HG02970 (cell line): Measurements from ENCODE around the gene IL5.

Experiments used
- ATAC-seq: cut with Tn5 transposase; IDR thresholded peaks from one replicate; pipeline ENCODE4 v1.9.1; 2021; ENCODE audit warnings: mild to moderate bottlenecking, moderate library complexity, moderate number of reproducible peaks; ENCODE audit not compliant: unreplicated experiment, low FRiP score

IL5 gene

GRCh38 chr5:132499440-132500243, 43.7 kb downstream of the IL5 start:
- ATAC-seq: no peak

GRCh38 chr5:132498686-132499271, 44.5 kb downstream of the IL5 start:
- ATAC-seq: no peak

- ATAC-seq: no peak
Observed at GRCh38 chr5:132498152-132498551, 45.2 kb downstream of the IL5 start.

GRCh38 chr5:132497488-132497997, 45.8 kb downstream of the IL5 start:
- ATAC-seq: no peak

GRCh38 chr5:132496631-132497487, 46.5 kb downstream of the IL5 start:
- peak; percentile 32 for ATAC-seq

- no peak for ATAC-seq
Observed at GRCh38 chr5:132496191-132496630, 47.1 kb downstream of the IL5 start.

- no peak for ATAC-seq
Observed at GRCh38 chr5:132495667-132496190, 47.6 kb downstream of the IL5 start.

- ATAC-seq: no peak
Observed at GRCh38 chr5:132493821-132494220, 49.5 kb downstream of the IL5 start.

- no peak for ATAC-seq
Observed at GRCh38 chr5:132493241-132493640, 50.1 kb downstream of the IL5 start.

- no peak for ATAC-seq
Observed at GRCh38 chr5:132492386-132493125, 50.8 kb downstream of the IL5 start.
